ENCODE results near the gene LIF.

DNA sequence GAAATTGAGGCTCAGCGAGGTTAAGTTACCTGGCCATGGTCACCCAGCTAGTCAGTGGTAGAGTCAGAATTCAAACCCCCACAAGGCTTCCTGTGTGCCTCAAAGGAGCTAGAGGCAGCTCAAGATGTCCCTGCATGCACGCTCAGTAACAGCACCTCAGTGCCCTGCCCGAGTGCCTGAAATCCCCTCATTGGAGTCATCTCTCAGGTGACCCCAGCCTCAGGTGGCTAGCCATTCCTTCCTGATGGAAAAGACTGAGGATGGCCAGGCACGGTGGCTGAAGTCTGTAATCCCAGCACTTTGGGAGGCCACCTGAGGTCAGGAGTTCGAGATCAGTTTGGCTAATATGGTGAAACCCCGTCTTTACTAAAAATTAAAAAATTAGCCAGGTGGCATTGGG, 36.9 kb downstream of the LIF start:
- TF ChIP-seq POLR2A (IDR thresholded peaks at IDR 0.05; ENCODE audit: low read depth, low read length) (no peak), GATA2 (IDR thresholded peaks at IDR 0.05; ENCODE audit: insufficient read depth, insufficient read length, low read depth, low read length) (no peak), FOS (IDR thresholded peaks at IDR 0.05; ENCODE audit: borderline replicate concordance, insufficient read depth, low read length) (no peak)
- TF ChIP-seq, protein P1, sequence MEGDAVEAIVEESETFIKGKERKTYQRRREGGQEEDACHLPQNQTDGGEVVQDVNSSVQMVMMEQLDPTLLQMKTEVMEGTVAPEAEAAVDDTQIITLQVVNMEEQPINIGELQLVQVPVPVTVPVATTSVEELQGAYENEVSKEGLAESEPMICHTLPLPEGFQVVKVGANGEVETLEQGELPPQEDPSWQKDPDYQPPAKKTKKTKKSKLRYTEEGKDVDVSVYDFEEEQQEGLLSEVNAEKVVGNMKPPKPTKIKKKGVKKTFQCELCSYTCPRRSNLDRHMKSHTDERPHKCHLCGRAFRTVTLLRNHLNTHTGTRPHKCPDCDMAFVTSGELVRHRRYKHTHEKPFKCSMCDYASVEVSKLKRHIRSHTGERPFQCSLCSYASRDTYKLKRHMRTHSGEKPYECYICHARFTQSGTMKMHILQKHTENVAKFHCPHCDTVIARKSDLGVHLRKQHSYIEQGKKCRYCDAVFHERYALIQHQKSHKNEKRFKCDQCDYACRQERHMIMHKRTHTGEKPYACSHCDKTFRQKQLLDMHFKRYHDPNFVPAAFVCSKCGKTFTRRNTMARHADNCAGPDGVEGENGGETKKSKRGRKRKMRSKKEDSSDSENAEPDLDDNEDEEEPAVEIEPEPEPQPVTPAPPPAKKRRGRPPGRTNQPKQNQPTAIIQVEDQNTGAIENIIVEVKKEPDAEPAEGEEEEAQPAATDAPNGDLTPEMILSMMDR (IDR thresholded peaks at IDR 0.05; ENCODE audit: extremely low read depth in 1 of 2, insufficient read depth in 1 of 2, low read depth in 1 of 2, low read length in 2 of 2): no peak
- TF ChIP-seq, protein P2, sequence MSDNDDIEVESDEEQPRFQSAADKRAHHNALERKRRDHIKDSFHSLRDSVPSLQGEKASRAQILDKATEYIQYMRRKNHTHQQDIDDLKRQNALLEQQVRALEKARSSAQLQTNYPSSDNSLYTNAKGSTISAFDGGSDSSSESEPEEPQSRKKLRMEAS (IDR thresholded peaks at IDR 0.05; ENCODE audit: insufficient read depth, insufficient read length): no peak
